ENCODE measurements around the gene GPRIN1.

GPRIN1 gene

GRCh38 chr5:176547802-176548201 is 62.2 kb downstream of the GPRIN1 start:
- peak overlapping the region in 2 of 3 experiments; percentile 17 to 51 for H3K27ac Mint-ChIP-seq
- peak overlapping the region in 2 of 3 experiments; percentile 16 to 43 for H3K4me3 Mint-ChIP-seq
- H3K36me3 Mint-ChIP-seq (ENCODE audit: low read depth): no peaks in the 10 kb centered on the region
- peaks cover 3% of the 10 kb centered on the region for H3K4me1 Mint-ChIP-seq
- peaks cover 10% of the 10 kb centered on the region for H3K27me3 Mint-ChIP-seq (ENCODE audit: low read depth)
- TF ChIP-seq CTCF (IDR thresholded peaks at IDR 0.05; ENCODE audit: unreplicated experiment in 3 of 3): no peak
- H3K9me3 Mint-ChIP-seq: no peaks in the 10 kb centered on the region
